Cardiac muscle cell (in vitro differentiated cells and primary cell): ENCODE results near the gene YPEL2. TPM values are rescaled to one million over a fixed set of nuclear protein-coding genes. Genes with fewer than 3 reads are reported as not detected.

Experiments
- DNase-seq, 2 donors: peaks; one replicate each; pipeline versions ENCODE4 v3.0.0 to v3.0.0-alpha.2; 2010 to 2017; ENCODE audit warnings: low read depth in 1 of 2, low spot score in 1 of 2
- H3K27ac ChIP-seq: fragments of 200-600 bp; sonication (generic); 2 replicates; pipeline ENCODE4 v1.5.1; 2016
- H3K27me3 ChIP-seq: fragments of 200-600 bp; sonication (generic); 2 replicates; pipeline ENCODE4 v1.6.0; 2016; ENCODE audit warnings: control low read depth
- H3K36me3 ChIP-seq: fragments of 200-600 bp; sonication (generic); 2 replicates; pipeline ENCODE4 v1.5.1; 2016; ENCODE audit warnings: control low read depth
- H3K4me1 ChIP-seq: fragments of 200-600 bp; sonication (generic); 2 replicates; pipeline ENCODE4 v1.8.1; 2017; ENCODE audit warnings: low read depth, mild to moderate bottlenecking, mixed run types
- H3K4me3 ChIP-seq: fragments of 200-600 bp; sonication (generic); 2 replicates; pipeline ENCODE4 v1.5.1; 2016; ENCODE audit warnings: mild to moderate bottlenecking
- H3K9me3 ChIP-seq: fragments of 200-600 bp; sonication (generic); 2 replicates; pipeline ENCODE4 v1.5.1; 2017; ENCODE audit warnings: low read depth, mild to moderate bottlenecking, control low read depth
- polyA plus RNA-seq: library from polyadenylated mRNA; unstranded; fragments of >200 nt; fragmentation: Nextera tagmentation; extraction: Ambion mirVana; gene quantifications from 2 replicates; pipeline ENCODE4 v1.2.1, GENCODE V29; 2016
- total RNA-seq: library from RNA; depleted of rRNA; stranded (reverse); fragments of >200 nt; gene quantifications from 2 replicates; pipeline ENCODE4 v1.2.3, GENCODE V29; 2016
- TF ChIP-seq, protein P1 (sequence below): IDR thresholded peaks from 2 replicates; pipeline ENCODE4 v1.5.1; 2012; ENCODE audit warnings: low read depth, mild to moderate bottlenecking, low read length

YPEL2 gene
- total and polyA plus RNA-seq, 2 experiments from 2014 or later = 79.3 to 80.7 TPM

DNA sequence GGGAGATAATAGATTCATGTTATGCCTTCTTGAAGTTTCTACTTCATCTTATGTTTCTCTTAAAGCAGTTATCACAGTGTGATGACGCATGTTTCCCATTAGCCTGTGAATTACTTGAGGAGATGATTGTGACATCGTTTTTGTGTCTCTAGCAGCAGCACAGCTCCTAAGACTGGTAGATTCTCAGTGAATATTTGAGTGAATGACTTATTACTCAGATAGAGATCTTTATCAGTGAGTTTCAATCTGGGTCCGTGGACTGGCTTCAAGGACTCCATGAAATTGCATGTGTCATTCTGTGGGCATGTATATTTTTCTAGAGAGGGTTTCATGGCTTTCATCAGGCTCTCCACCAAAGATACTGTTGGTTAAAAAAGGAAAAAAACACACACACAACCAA, 29.9 kb downstream of the YPEL2 start:
- TF ChIP-seq, protein P1, sequence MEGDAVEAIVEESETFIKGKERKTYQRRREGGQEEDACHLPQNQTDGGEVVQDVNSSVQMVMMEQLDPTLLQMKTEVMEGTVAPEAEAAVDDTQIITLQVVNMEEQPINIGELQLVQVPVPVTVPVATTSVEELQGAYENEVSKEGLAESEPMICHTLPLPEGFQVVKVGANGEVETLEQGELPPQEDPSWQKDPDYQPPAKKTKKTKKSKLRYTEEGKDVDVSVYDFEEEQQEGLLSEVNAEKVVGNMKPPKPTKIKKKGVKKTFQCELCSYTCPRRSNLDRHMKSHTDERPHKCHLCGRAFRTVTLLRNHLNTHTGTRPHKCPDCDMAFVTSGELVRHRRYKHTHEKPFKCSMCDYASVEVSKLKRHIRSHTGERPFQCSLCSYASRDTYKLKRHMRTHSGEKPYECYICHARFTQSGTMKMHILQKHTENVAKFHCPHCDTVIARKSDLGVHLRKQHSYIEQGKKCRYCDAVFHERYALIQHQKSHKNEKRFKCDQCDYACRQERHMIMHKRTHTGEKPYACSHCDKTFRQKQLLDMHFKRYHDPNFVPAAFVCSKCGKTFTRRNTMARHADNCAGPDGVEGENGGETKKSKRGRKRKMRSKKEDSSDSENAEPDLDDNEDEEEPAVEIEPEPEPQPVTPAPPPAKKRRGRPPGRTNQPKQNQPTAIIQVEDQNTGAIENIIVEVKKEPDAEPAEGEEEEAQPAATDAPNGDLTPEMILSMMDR = no peak
- no peak overlapping the region for H3K4me3 ChIP-seq
- H3K27me3 ChIP-seq = no peaks in the 10 kb centered on the region
- H3K4me1 ChIP-seq = peaks cover 63% of the 10 kb centered on the region
- H3K36me3 ChIP-seq = peaks cover 14% of the 10 kb centered on the region
- H3K9me3 ChIP-seq = no peaks in the 10 kb centered on the region
- H3K27ac ChIP-seq = peak overlapping the region; percentile 15
- DNase-seq = peak in 1 of 2 donors; percentile 91

DNA sequence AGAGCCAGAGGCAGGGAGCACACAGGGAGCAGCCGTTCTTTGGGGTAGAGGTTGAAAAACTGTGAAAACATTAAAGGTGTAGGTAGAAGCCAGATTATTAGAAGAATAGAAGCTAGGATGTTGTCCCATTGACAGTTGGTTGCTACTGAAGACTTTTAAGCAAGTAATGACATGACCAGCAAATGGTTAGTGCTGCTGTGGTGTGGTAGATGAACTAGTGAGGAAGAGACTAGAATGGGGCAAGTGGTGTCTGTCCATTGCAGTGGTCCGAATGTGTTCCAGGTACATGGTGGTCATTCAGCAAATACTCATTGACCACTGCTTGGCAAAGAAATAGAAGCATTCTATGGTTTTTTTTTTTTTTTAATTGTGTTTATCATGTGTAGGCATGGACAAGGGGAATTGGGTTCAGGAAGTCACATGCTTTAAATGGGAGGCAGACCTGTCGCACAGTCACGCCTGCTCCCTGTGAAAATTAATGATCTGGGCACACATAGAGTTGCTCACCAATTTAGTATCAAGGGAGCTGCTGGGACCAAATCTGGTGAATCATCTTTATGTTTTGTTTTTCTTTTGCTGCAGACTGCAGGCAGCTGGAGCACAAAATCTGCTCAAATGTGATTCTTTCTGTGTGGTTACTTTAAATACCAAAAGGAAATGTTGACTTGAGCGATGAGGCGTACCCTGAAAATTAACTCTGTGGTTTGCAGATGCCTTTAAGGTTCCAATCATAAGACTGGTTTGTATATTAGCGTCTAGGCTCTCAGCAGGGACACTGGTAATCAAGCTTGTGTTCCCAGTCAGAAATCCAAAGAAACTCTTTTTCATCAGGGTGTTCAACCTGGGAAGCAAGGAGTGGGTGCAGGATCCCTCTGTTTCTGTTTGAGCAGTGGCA, 30.7 kb downstream of the YPEL2 start:
- DNase-seq = peak in 1 of 2 donors; percentile 70
- Histone ChIP-seq H3K27ac (peak overlapping the region; percentile 42), H3K4me1 (peaks cover 63% of the 10 kb centered on the region)

DNA sequence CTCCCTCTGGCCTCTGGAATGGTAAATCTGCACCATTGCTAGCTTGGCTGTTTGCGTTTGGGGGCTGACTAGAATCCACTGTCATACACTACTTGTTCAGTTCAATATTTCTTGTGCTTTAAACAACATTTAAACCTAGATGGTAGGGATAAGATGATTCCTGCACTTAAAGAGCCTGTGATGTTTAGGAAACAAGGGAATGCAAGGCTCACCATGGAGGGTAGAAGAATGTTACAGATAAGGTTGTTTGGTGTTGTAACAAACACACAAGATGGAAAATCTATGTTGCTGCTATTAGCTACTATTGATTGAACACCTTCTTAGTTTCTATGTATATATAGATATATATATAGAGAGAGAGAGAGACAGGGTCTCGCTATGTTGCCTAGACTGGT, 31.4 kb downstream of the YPEL2 start:
- TF ChIP-seq, protein P1 = no peak
- Histone ChIP-seq H3K4me3 (no peak overlapping the region), H3K36me3 (peaks cover 8% of the 10 kb centered on the region), H3K27ac (peak overlapping the region; percentile 42), H3K9me3 (no peaks in the 10 kb centered on the region), H3K27me3 (no peaks in the 10 kb centered on the region), H3K4me1 (peaks cover 67% of the 10 kb centered on the region)
- peak in 1 of 2 donors; percentile 51 for DNase-seq

More for the DNA sequence above, 30.7 kb downstream of the YPEL2 start:
- TF ChIP-seq, protein P1 = no peak
- no peak overlapping the region for H3K4me3 ChIP-seq
- H3K27me3 ChIP-seq = no peaks in the 10 kb centered on the region
- H3K9me3 ChIP-seq = no peaks in the 10 kb centered on the region
- peaks cover 11% of the 10 kb centered on the region for H3K36me3 ChIP-seq

DNA sequence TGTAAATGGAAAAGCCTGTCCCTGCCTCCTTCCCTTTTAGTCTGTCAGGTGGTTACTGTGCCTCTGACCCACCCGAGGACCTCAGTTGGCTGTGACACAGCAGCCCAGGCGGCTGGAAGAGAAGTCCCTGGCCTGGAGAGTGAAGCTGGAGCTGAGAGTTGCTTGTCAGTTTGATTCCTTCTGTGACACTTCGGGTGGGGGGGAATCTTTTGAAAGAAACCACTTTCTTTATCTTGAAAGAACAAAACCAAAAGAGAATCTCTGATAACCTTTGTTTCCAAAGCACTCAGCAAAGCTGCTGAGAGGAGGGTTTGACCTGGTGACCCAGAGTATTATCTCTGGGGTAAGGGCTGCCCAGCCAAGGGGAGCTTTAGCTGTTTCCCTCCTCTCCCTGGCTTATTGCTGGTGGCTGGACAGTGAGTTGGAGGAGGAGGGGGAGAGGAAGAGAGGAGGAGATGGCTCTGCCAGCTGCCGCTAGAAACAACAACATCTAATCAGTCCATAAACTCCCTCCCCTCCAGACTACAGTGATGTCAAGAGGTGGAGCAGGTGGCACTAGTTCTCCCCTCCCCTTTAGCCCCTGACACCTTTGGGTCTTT, 34.0 kb downstream of the YPEL2 start:
- H3K27ac ChIP-seq = peak overlapping the region; percentile 97
- DNase-seq = peak in 1 of 2 donors; percentile 88
- no peaks in the 10 kb centered on the region for H3K36me3 ChIP-seq
- H3K4me3 ChIP-seq = no peak overlapping the region
- no peaks in the 10 kb centered on the region for H3K9me3 ChIP-seq
- peaks cover 94% of the 10 kb centered on the region for H3K4me1 ChIP-seq
- no peaks in the 10 kb centered on the region for H3K27me3 ChIP-seq
- TF ChIP-seq, protein P1 = no peak

DNA sequence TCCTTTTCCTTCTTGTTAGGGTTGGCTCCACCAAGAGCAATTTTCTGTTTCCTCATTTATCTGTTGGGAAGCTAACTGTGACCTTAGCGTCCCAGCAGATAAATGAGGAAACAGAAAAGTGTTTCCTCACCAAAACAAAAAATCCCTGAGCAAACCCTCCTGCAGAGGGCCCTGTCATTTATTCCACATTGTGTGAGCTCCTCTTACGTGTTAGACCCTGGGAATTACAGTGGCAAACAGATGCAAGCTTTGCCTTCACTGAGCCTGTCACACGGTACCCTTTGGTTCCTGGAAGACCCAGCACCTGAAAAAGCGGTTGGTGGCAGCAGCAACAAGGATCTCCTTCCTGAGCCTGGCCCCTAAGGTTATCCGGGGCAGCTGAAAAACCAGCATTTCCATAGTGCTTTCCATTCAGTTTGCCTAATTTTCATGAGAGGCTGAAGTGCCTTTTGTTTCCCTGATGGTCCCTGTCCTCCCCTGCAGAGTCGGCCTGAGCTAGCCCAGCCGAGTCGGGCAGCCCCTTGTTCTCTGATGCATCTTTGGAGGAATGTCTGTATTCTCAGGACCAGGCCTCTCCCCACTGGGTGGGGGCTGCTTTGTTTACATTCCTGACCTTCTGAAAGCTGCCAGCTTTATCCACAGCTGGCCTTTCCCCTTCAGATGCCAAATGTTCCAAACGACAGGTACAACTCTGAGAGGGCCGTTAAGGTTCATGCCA, 34.7 kb downstream of the YPEL2 start:
- Histone ChIP-seq H3K27me3 (no peaks in the 10 kb centered on the region), H3K9me3 (no peaks in the 10 kb centered on the region), H3K4me1 (peaks cover 96% of the 10 kb centered on the region), H3K27ac (peak overlapping the region; percentile 97), H3K36me3 (no peaks in the 10 kb centered on the region), H3K4me3 (peak overlapping the region; percentile 3)
- TF ChIP-seq, protein P1 = no peak
- DNase-seq = no peak
